Activated naive CD4-positive, alpha-beta T cell treated with anti-CD3 and anti-CD28 coated beads, Interleukin-2, amount 10 ng/mL, durations not matched to agents 7 days and 5 days (primary cell): ENCODE data around the gene TREH.
A peak's percentile ranks its signal among the peaks of the same experiment; 100 is the strongest.

Experiments used
- CTCF ChIA-PET: fragments of 350-600 bp; sonication (Branson Sonifier 250); formaldehyde crosslinking; loops from one replicate; lab custom pipeline; 2021; ENCODE audit warnings: antibody characterized with exemption; lab: Charles Lee
- DNase-seq: peaks from one replicate; pipeline ENCODE4 v3.0.0-alpha.2; 2020
- H3K27ac Mint-ChIP-seq: one replicate; pipeline ENCODE4 v1.8.0; 2021; ENCODE audit warnings: mild to moderate bottlenecking, moderate library complexity, mixed read lengths
- H3K27me3 Mint-ChIP-seq: one replicate; pipeline ENCODE4 v1.8.0; 2021; ENCODE audit warnings: mild to moderate bottlenecking, mixed read lengths
- H3K36me3 Mint-ChIP-seq: one replicate; pipeline ENCODE4 v1.8.0; 2021; ENCODE audit warnings: mixed read lengths
- H3K4me1 Mint-ChIP-seq: one replicate; pipeline ENCODE4 v1.8.0; 2021; ENCODE audit warnings: mixed read lengths
- H3K4me3 Mint-ChIP-seq: one replicate; pipeline ENCODE4 v1.8.0; 2021; ENCODE audit warnings: mild to moderate bottlenecking, moderate library complexity, mixed read lengths
- H3K9me3 Mint-ChIP-seq: one replicate; pipeline ENCODE4 v1.8.0; 2021; ENCODE audit warnings: mixed read lengths

TREH gene

DNA sequence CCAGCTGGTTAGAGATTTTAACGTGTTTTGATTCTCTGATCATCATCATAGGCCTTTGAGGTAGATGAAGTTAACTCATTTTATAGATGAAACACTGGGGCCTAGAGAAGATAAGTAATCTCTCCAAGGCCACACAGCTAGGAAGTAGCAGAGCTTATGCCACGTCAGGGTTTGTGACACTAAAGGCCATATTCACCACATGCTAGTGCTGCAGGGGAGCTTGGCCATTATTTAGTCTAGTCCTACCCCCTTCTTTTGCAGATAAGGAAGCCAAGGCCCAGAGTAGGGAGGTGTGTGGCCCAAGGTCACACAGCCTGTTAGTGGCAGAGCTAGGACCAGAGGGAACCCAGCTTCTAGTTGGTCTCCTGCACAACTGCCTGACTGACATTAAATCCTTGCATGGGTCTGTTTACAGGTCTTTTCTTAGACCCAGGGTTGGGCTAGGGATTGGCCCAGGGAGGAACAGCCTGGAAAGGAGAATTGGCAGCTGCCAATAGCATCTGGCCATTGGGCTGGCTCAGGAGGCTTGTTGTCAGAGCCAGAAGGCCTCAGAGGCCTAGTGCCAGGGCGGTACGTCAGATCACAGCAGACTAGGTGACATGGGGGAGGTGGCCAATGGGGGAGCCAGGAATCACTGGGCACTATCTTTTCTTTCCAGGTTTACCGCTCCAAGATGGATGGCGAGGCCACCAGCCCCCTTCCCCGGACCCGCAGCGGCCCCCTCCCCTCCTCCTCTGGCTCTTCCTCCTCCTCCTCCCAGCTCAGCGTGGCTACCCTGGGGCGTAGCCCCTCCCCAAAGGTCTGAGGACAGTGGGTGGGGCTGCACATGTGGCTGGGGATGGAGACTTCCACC, 36.1 kb downstream of the TREH start:
- CTCF ChIA-PET, result interaction anchor here (1.0 kb wide), 1 partner anchor 18 kb away, joined by 3 read pairs; no protein-coding TSS in a partner anchor
- peaks cover 17% of the 10 kb centered on the region for H3K27me3 Mint-ChIP-seq
- no peaks in the 10 kb centered on the region for H3K36me3 Mint-ChIP-seq
- no peaks in the 10 kb centered on the region for H3K9me3 Mint-ChIP-seq
- H3K4me3 Mint-ChIP-seq, result no peak overlapping the region
- no peak for DNase-seq
- H3K27ac Mint-ChIP-seq, result no peak overlapping the region
- H3K4me1 Mint-ChIP-seq, result no peaks in the 10 kb centered on the region

- Mint-ChIP-seq H3K27ac (no peak overlapping the region), H3K4me1 (no peaks in the 10 kb centered on the region), H3K36me3 (no peaks in the 10 kb centered on the region), H3K27me3 (peaks cover 15% of the 10 kb centered on the region), H3K9me3 (no peaks in the 10 kb centered on the region), H3K4me3 (no peak overlapping the region)
- CTCF ChIA-PET, result no interaction called here
- no peak for DNase-seq
Observed at GRCh38 chr11:118641397-118642019, 37.9 kb downstream of the TREH start.

DNA sequence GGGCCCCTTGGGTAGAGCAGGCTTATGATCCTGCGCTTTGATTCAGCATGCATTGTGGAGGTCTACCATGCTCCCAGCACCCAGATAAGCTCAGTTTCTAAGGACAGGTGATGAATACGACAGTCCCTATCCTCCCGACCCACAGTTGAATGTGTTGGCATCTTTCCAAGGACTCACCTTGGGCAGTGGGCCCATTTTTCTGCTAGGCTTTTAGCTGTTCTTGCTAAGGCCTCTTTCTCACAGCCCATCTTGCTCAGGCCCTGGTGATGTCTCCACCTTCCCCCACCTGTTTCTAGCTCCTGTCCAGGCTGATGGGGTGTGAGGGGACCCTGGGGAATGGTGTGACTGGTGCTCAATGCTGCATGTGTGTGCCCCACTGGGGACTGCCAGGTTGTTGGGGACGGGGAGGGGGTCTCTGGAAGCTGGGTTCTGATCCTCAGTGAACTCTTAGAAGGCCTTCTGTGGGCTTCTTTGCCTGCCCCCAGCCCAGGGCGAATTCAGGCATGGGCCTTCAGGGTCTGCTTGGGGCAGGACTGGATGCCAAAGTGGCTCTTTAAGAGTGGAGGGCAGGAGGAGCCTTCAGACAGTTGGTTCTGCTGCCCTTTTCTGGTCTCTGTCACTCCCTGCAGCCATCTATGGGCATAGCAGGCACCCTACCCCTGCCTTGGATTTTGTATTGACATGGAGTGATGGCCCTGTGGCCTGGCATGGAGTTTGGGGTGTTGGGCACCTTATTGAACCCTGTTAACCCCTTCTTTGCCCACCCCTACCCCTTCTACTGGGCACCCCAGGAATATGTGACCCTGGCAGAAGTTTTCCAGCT, 38.9 kb downstream of the TREH start:
- no peaks in the 10 kb centered on the region for H3K36me3 Mint-ChIP-seq
- CTCF ChIA-PET, result interaction anchor here (2.2 kb wide), 1 partner anchor 18 kb away, joined by 9 read pairs; no protein-coding TSS in a partner anchor
- H3K27me3 Mint-ChIP-seq, result peaks cover 20% of the 10 kb centered on the region
- no peaks in the 10 kb centered on the region for H3K4me1 Mint-ChIP-seq
- H3K4me3 Mint-ChIP-seq, result no peak overlapping the region
- no peak overlapping the region for H3K27ac Mint-ChIP-seq
- no peak for DNase-seq
- H3K9me3 Mint-ChIP-seq, result no peaks in the 10 kb centered on the region

- CTCF ChIA-PET, result interaction anchor here (2.2 kb wide), 1 partner anchor 19 kb away, joined by 9 read pairs; no protein-coding TSS in a partner anchor
- H3K9me3 Mint-ChIP-seq, result no peaks in the 10 kb centered on the region
- H3K27me3 Mint-ChIP-seq, result peaks cover 24% of the 10 kb centered on the region
- H3K4me3 Mint-ChIP-seq, result no peak overlapping the region
- no peaks in the 10 kb centered on the region for H3K36me3 Mint-ChIP-seq
- H3K27ac Mint-ChIP-seq, result no peak overlapping the region
- DNase-seq, result no peak
- H3K4me1 Mint-ChIP-seq, result no peaks in the 10 kb centered on the region
Observed at GRCh38 chr11:118639899-118640298, 39.6 kb downstream of the TREH start.

GRCh38 chr11:118638726-118639125, 40.7 kb downstream of the TREH start:
- CTCF ChIA-PET, result interaction anchor here (2.2 kb wide), 1 partner anchor 20 kb away, joined by 9 read pairs; no protein-coding TSS in a partner anchor
- Mint-ChIP-seq H3K9me3 (no peaks in the 10 kb centered on the region), H3K4me1 (no peaks in the 10 kb centered on the region), H3K27me3 (peaks cover 33% of the 10 kb centered on the region), H3K27ac (no peak overlapping the region), H3K4me3 (no peak overlapping the region), H3K36me3 (no peaks in the 10 kb centered on the region)
- no peak for DNase-seq

- DNase-seq, result no peak
- Mint-ChIP-seq H3K27me3 (peaks cover 44% of the 10 kb centered on the region), H3K9me3 (no peaks in the 10 kb centered on the region), H3K4me1 (no peaks in the 10 kb centered on the region), H3K4me3 (no peak overlapping the region), H3K36me3 (no peaks in the 10 kb centered on the region), H3K27ac (no peak overlapping the region)
- CTCF ChIA-PET, result interaction anchor here (0.6 to 2.3 kb wide), 6 partner anchors 9 to 147 kb away, joined by 3 to 8 read pairs (median 4); no protein-coding TSS in a partner anchor
Observed at GRCh38 chr11:118636569-118637290, 42.7 kb downstream of the TREH start.

GRCh38 chr11:118635642-118636041, 43.8 kb downstream of the TREH start:
- no peaks in the 10 kb centered on the region for H3K36me3 Mint-ChIP-seq
- CTCF ChIA-PET, result interaction anchor here (0.8 to 2.3 kb wide), 3 partner anchors 23 to 49 kb away, joined by 3 to 7 read pairs (median 3); no protein-coding TSS in a partner anchor
- peaks cover 50% of the 10 kb centered on the region for H3K27me3 Mint-ChIP-seq
- no peaks in the 10 kb centered on the region for H3K4me1 Mint-ChIP-seq
- no peak for DNase-seq
- no peaks in the 10 kb centered on the region for H3K9me3 Mint-ChIP-seq
- H3K27ac Mint-ChIP-seq, result no peak overlapping the region
- H3K4me3 Mint-ChIP-seq, result no peak overlapping the region

GRCh38 chr11:118635237-118635591, 44.2 kb downstream of the TREH start:
- DNase-seq, result no peak
- H3K4me1 Mint-ChIP-seq, result no peaks in the 10 kb centered on the region
- H3K27me3 Mint-ChIP-seq, result peaks cover 50% of the 10 kb centered on the region
- H3K9me3 Mint-ChIP-seq, result no peaks in the 10 kb centered on the region
- no peak overlapping the region for H3K4me3 Mint-ChIP-seq
- no peak overlapping the region for H3K27ac Mint-ChIP-seq
- CTCF ChIA-PET, result interaction anchor here (1.3 to 2.3 kb wide), 2 partner anchors 22 to 24 kb away, joined by 3 to 7 read pairs; no protein-coding TSS in a partner anchor
- no peaks in the 10 kb centered on the region for H3K36me3 Mint-ChIP-seq

GRCh38 chr11:118634431-118635236, 44.8 kb downstream of the TREH start:
- Mint-ChIP-seq H3K27ac (no peak overlapping the region), H3K36me3 (no peaks in the 10 kb centered on the region), H3K9me3 (no peaks in the 10 kb centered on the region), H3K27me3 (peaks cover 54% of the 10 kb centered on the region), H3K4me3 (no peak overlapping the region), H3K4me1 (no peaks in the 10 kb centered on the region)
- peak; percentile 36 for DNase-seq
- CTCF ChIA-PET, result interaction anchor here (1.3 to 2.3 kb wide), 2 partner anchors 22 to 25 kb away, joined by 3 to 7 read pairs; no protein-coding TSS in a partner anchor

GRCh38 chr11:118633979-118634378, 45.5 kb downstream of the TREH start:
- CTCF ChIA-PET, result no interaction called here
- Mint-ChIP-seq H3K4me3 (no peak overlapping the region), H3K36me3 (no peaks in the 10 kb centered on the region), H3K27ac (no peak overlapping the region), H3K27me3 (peaks cover 60% of the 10 kb centered on the region), H3K4me1 (no peaks in the 10 kb centered on the region), H3K9me3 (no peaks in the 10 kb centered on the region)
- DNase-seq, result no peak

- no peaks in the 10 kb centered on the region for H3K4me1 Mint-ChIP-seq
- H3K27ac Mint-ChIP-seq, result no peak overlapping the region
- no peaks in the 10 kb centered on the region for H3K9me3 Mint-ChIP-seq
- CTCF ChIA-PET, result interaction anchor here (0.7 to 1.9 kb wide), 2 partner anchors 20 to 26 kb away, joined by 3 to 5 read pairs; no protein-coding TSS in a partner anchor
- peaks cover 58% of the 10 kb centered on the region for H3K27me3 Mint-ChIP-seq
- no peak overlapping the region for H3K4me3 Mint-ChIP-seq
- no peaks in the 10 kb centered on the region for H3K36me3 Mint-ChIP-seq
- DNase-seq, result no peak
Observed at GRCh38 chr11:118633319-118633690, 46.1 kb downstream of the TREH start.

DNA sequence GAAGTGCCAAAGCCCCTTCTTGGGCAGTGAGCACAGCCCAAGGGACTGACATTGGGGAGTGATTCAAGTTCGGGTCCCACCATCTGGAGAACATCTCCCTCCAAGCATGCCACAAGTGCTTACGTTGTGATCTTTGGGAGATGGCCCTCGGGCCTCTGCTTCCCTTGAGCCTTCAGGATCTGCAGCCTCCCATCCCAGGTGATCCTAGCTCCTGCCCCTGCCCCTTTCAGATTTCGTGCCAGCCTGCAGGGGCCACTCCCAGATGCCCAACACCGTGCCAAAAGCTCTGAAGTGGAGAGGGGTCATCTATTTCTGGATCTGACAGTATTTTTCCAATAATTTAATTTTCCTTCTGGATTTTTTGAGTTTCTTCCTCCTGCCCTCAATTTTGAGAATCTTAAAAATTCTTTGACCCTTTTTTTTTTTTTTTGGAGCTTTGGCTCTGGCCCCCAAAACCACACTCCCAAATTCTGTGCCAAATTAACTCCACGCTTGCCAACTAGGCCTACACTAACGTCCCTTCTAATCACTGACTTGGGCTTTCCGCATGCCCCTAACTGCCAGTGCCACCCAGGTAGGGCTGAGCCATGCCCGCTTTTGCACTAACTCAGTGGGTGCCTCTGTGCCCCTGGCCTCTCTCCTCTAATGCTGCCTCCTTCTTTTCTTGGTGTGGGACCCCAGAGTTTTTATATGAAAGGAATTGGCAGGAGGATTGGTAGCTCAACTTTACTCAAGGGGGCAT, 46.7 kb downstream of the TREH start:
- CTCF ChIA-PET, result interaction anchor here (0.7 to 1.9 kb wide), 3 partner anchors 19 to 26 kb away, joined by 3 to 5 read pairs (median 3); no protein-coding TSS in a partner anchor
- H3K36me3 Mint-ChIP-seq, result no peaks in the 10 kb centered on the region
- peaks cover 59% of the 10 kb centered on the region for H3K27me3 Mint-ChIP-seq
- no peaks in the 10 kb centered on the region for H3K9me3 Mint-ChIP-seq
- H3K4me1 Mint-ChIP-seq, result no peaks in the 10 kb centered on the region
- H3K4me3 Mint-ChIP-seq, result no peak overlapping the region
- H3K27ac Mint-ChIP-seq, result no peak overlapping the region
- no peak for DNase-seq
